OCI-LY1 (cell line): ENCODE results near the gene RNF186.

ENCODE experiments used
- CTCF ChIP-seq: fragments of 200-600 bp; sonication (generic), shearing (Covaris generic); IDR thresholded peaks from 2 replicates; pipeline ENCODE4 v1.5.1; 2017; ENCODE audit warnings: mild to moderate bottlenecking, antibody characterized with exemption, low read length, moderate library complexity, mixed read lengths
- EZH2 ChIP-seq: fragments of 200-600 bp; sonication (generic), shearing (Covaris generic); IDR thresholded peaks from 2 replicates; pipeline ENCODE4 v1.8.0; 2017; ENCODE audit warnings: borderline replicate concordance, mixed run types, mild to moderate bottlenecking, antibody characterized with exemption, low read length, moderate library complexity, mixed read lengths

DNA sequence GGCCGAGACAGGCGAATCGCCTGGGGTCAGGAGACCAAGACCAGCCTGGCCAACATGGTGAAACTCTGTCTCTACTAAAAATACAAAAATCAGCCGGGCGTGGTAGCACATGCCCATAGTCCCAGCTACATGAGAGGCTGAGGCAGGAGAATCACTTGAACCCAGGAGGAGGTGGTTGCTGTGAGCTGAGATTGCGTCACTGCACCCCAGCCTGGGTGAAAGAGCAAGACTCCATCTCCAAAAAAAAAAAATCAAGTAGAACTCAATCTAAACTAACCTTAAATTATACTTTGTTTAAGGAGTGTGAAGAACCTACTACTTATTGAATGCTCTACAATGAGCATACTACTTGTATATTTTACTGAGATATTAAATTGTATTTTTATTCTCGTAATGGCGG is 30.5 kb upstream of the RNF186 start:
- TF ChIP-seq CTCF (no peak), EZH2 (no peak)
